PC-9 (cell line): ENCODE results near the gene PCDH15. TPM values are rescaled to one million over a fixed set of nuclear protein-coding genes. Genes with fewer than 3 reads are reported as not detected.

ENCODE experiments used
- BruUV-seq: library from RNA; stranded (reverse); fragments of 400-500 nt; replicated peaks from 2 replicates; lab custom pipeline; 2021; lab: Mats Ljungman, UMichigan
- CTCF ChIA-PET: fragments of 300-600 bp; sonication (Branson Sonifier 250); formaldehyde crosslinking; loops from one replicate; lab custom pipeline; 2022; ENCODE audit warnings: antibody characterized with exemption; lab: Charles Lee
- POLR2A ChIA-PET: fragments of 300-600 bp; sonication (Branson Sonifier 250); formaldehyde crosslinking; loops from one replicate; lab custom pipeline; 2022; ENCODE audit warnings: antibody characterized with exemption; ENCODE audit not compliant: unreplicated experiment; lab: Charles Lee
- DNase-seq, 2 experiments: peaks; one replicate each; pipeline versions ENCODE4 v3.0.0 to v3.0.0-alpha.2; 2015 to 2022; ENCODE audit warnings: mixed read lengths in 1 of 2
- H2AFZ ChIP-seq: fragments of 200-600 bp; sonication (generic); 2 replicates; pipeline ENCODE4 v1.8.1; 2017; ENCODE audit warnings: antibody characterized with exemption
- H3F3A ChIP-seq: fragments of 200-600 bp; sonication (generic); 2 replicates; pipeline ENCODE4 v1.8.1; 2017; ENCODE audit warnings: antibody characterized with exemption, mild to moderate bottlenecking, low read depth; ENCODE audit not compliant: insufficient read depth
- H3K27ac ChIP-seq: fragments of 200-600 bp; sonication (generic); 2 replicates; pipeline ENCODE4 v1.6.1; 2016; ENCODE audit warnings: mixed run types
- H3K27me3 ChIP-seq: fragments of 200-600 bp; sonication (generic); 2 replicates; pipeline ENCODE4 v1.6.1; 2016; ENCODE audit warnings: low read depth, mixed run types; ENCODE audit not compliant: insufficient read depth
- H3K36me3 ChIP-seq: fragments of 200-600 bp; sonication (generic); 2 replicates; pipeline ENCODE4 v1.6.1; 2016; ENCODE audit warnings: low read depth, mixed run types
- H3K4me1 ChIP-seq: fragments of 200-600 bp; sonication (generic); replicated peaks from 2 replicates; pipeline ENCODE4 v1.6.1; 2016; ENCODE audit warnings: mixed run types; ENCODE audit not compliant: insufficient read depth
- H3K4me2 ChIP-seq: fragments of 200-600 bp; sonication (generic); 2 replicates; pipeline ENCODE4 v1.6.1; 2017; ENCODE audit warnings: mixed run types
- H3K4me3 ChIP-seq: fragments of 200-600 bp; sonication (generic); 2 replicates; pipeline ENCODE4 v1.6.1; 2016; ENCODE audit warnings: mixed run types
- H3K79me2 ChIP-seq: fragments of 200-600 bp; sonication (generic); 2 replicates; pipeline ENCODE4 v1.6.1; 2017; ENCODE audit warnings: low read depth, mixed run types
- H3K9me2 ChIP-seq: fragments of 200-600 bp; sonication (generic); 2 replicates; pipeline ENCODE4 v1.8.1; 2017; ENCODE audit warnings: mild to moderate bottlenecking; ENCODE audit not compliant: insufficient read depth
- H3K9me3 ChIP-seq: fragments of 200-600 bp; sonication (generic); 2 replicates; pipeline ENCODE4 v1.8.1; 2016; ENCODE audit warnings: low read depth; ENCODE audit not compliant: insufficient read depth
- H4K20me1 ChIP-seq: fragments of 200-600 bp; sonication (generic); 2 replicates; pipeline ENCODE4 v1.8.1; 2017; ENCODE audit not compliant: insufficient read depth
- EZH2 ChIP-seq: fragments of 200-600 bp; sonication (generic); IDR thresholded peaks from 2 replicates; pipeline ENCODE4 v1.8.0; 2017; ENCODE audit warnings: antibody characterized with exemption, low read depth
- intact Hi-C: fragments of 100-400 bp; cut with micrococcal nuclease; formaldehyde crosslinking; loops from one replicate; pipeline ENCODE4 v1.10.0; 2022; ENCODE audit not compliant: unreplicated experiment
- microRNA-seq: library from miRNA; unstranded; fragments of <30 nt; microRNA quantifications from one replicate; pipeline ENCODE4 v1.2.0, GENCODE V29; 2021; ENCODE audit warnings: borderline number of aligned reads, borderline replicate concordance
- total RNA-seq: library from RNA; stranded (reverse); gene quantifications from 2 replicates; pipeline ENCODE4 v1.2.3, GENCODE V29; 2021
- TF ChIP-seq, protein P1 (sequence below): fragments of 200-600 bp; sonication (generic); conservative IDR thresholded peaks from 2 replicates; pipeline ENCODE4 v1.6.1; 2017; ENCODE audit warnings: mixed run types, antibody characterized with exemption, mild to moderate bottlenecking, moderate library complexity

Gene PCDH15
- total RNA-seq, 1 experiment from 2014 or later = not detected

DNA sequence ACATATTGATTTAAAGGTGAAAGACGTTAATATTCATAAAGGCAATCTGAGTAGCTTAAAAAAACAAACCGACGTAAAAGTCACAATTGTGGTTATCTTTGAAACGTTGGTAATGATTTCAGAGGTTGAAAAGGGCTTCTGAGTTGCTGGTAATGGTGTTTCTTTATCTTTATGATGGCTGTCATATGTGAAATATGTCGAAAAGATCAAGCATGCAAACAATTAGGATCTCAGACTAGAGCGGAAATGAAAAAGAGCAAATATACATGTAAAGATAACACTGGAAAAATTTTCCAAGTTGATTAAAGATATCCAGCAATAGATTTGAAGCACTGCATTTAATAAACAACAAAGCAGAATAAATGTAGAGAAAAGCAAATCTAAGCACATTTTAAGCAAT is 1030.1 kb downstream of the PCDH15 start:
- Histone ChIP-seq H3K9me3 (no peaks in the 10 kb centered on the region), H3K36me3 (no peaks in the 10 kb centered on the region), H3K79me2 (no peaks in the 10 kb centered on the region), H2AFZ (no peak overlapping the region), H3K4me1 (no peaks in the 10 kb centered on the region), H3K27ac (no peak overlapping the region), H3K27me3 (no peaks in the 10 kb centered on the region), H3K9me2 (no peaks in the 10 kb centered on the region), H3K4me2 (no peak overlapping the region), H3F3A (no peaks in the 10 kb centered on the region), H3K4me3 (no peak overlapping the region), H4K20me1 (no peaks in the 10 kb centered on the region)
- no peak for DNase-seq
- BruUV-seq = no TSS peak
- ChIA-PET POLR2A (no interaction called here), CTCF (no interaction called here)
- TF ChIP-seq, protein P1, sequence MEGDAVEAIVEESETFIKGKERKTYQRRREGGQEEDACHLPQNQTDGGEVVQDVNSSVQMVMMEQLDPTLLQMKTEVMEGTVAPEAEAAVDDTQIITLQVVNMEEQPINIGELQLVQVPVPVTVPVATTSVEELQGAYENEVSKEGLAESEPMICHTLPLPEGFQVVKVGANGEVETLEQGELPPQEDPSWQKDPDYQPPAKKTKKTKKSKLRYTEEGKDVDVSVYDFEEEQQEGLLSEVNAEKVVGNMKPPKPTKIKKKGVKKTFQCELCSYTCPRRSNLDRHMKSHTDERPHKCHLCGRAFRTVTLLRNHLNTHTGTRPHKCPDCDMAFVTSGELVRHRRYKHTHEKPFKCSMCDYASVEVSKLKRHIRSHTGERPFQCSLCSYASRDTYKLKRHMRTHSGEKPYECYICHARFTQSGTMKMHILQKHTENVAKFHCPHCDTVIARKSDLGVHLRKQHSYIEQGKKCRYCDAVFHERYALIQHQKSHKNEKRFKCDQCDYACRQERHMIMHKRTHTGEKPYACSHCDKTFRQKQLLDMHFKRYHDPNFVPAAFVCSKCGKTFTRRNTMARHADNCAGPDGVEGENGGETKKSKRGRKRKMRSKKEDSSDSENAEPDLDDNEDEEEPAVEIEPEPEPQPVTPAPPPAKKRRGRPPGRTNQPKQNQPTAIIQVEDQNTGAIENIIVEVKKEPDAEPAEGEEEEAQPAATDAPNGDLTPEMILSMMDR = no peak
- no peak for TF ChIP-seq EZH2
- intact Hi-C loops = no loop called here

DNA sequence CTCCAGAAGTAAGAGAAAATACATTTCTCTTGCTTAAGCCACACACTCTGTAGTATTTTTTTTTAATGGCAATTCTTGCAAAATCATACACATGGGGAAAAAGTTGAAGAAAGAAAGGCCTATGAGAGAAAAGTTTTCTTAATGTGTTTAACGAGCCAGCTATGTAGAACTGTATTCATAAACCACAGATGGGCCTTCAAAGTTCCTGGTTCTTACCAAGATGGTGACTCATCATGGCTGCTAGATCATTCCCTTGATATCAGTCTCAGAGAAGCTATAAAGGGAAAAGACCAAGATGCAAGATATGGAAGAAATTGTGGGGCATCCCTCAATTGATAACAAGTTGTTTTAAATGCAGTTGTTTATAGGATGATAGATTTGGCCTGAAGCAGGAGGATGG is 1035.7 kb downstream of the PCDH15 start:
- Histone ChIP-seq H3K79me2 (no peaks in the 10 kb centered on the region), H3K36me3 (no peaks in the 10 kb centered on the region), H3K4me3 (no peak overlapping the region), H3F3A (no peaks in the 10 kb centered on the region), H3K4me2 (no peak overlapping the region), H3K27ac (no peak overlapping the region), H3K27me3 (no peaks in the 10 kb centered on the region), H4K20me1 (no peaks in the 10 kb centered on the region), H3K9me3 (no peaks in the 10 kb centered on the region), H3K9me2 (no peaks in the 10 kb centered on the region), H3K4me1 (no peaks in the 10 kb centered on the region), H2AFZ (no peak overlapping the region)
- POLR2A ChIA-PET = no interaction called here
- intact Hi-C loops = no loop called here
- TF ChIP-seq, protein P1 = no peak
- TF ChIP-seq EZH2 = no peak
- BruUV-seq = no TSS peak
- no peak for DNase-seq
- CTCF ChIA-PET = interaction anchor here (0.6 kb wide), 1 partner anchor 450 kb away, joined by 3 read pairs; no protein-coding TSS in a partner anchor

DNA sequence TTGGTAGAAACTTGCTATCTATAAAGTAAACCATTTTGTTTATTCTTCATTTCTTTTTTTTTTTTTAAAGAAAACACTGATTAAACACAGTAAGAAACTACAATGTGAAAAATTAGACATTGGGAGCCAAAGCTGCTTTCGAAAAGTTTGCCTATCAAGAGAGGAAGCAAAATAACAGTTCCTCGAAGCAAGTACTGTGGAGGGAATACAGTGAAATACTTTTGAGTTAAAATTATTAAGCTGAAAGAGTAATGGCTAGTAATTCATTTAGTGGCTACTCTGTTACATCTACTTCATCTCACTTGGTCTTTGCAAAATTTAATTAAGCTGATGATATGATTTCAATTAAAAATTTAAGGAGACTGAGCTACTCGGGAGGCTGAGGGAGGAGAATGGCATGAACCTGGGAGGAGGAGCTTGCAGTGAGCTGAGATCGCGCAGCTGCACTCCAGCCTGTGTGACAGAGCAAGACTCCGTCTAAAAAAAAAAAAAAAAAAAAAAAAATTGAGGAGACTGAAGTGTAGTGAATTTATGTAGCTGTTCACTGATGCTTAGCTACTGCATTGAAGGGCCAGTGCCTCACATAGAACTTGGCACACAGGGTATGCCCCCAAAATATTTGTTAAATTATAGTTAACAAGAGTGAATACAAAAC is 1046.3 kb downstream of the PCDH15 start:
- Histone ChIP-seq H3K4me1 (no peaks in the 10 kb centered on the region), H3K27me3 (no peaks in the 10 kb centered on the region), H3K4me3 (no peak overlapping the region), H3K27ac (no peak overlapping the region), H3K9me3 (no peaks in the 10 kb centered on the region), H3F3A (no peaks in the 10 kb centered on the region), H3K9me2 (no peaks in the 10 kb centered on the region; the same call in 1 of the 2 replicates), H3K79me2 (no peaks in the 10 kb centered on the region), H4K20me1 (no peaks in the 10 kb centered on the region), H2AFZ (no peak overlapping the region), H3K4me2 (no peak overlapping the region), H3K36me3 (no peaks in the 10 kb centered on the region)
- POLR2A ChIA-PET = interaction anchor here (0.6 kb wide), 1 partner anchor 132 kb away, joined by 17 read pairs; no protein-coding TSS in a partner anchor
- intact Hi-C loops = no loop called here
- TF ChIP-seq, protein P1 = no peak
- TF ChIP-seq EZH2 = no peak
- BruUV-seq = no TSS peak
- DNase-seq = no peak
- CTCF ChIA-PET = no interaction called here

Small RNA genes lying within 50 kb of the gene (microRNA-seq; reads per million reads assigned to microRNA genes)
- not detected for gene MIR548F1
